Measurements from ENCODE around the gene NCR2.

Gene NCR2

GRCh38 chr6:41298785-41299502, 36.5 kb upstream of the NCR2 start:
- no peak overlapping the region for H3K27ac ChIP-seq
- no peak for TF ChIP-seq CTCF (conservative IDR thresholded peaks at IDR 0.05)

GRCh38 chr6:41302638-41303037, 32.8 kb upstream of the NCR2 start:
- no peak for TF ChIP-seq CTCF (conservative IDR thresholded peaks at IDR 0.05)

GRCh38 chr6:41306187-41306854, 29.1 kb upstream of the NCR2 start:
- no peak overlapping the region for H3K27ac ChIP-seq
- TF ChIP-seq CTCF (conservative IDR thresholded peaks at IDR 0.05) = peak; percentile 76

More at GRCh38 chr6:41302638-41303037, 32.8 kb upstream of the NCR2 start:
- no peak overlapping the region for H3K27ac ChIP-seq

- TF ChIP-seq CTCF (conservative IDR thresholded peaks at IDR 0.05) = no peak
- H3K27ac ChIP-seq = no peak overlapping the region
Measured at GRCh38 chr6:41315203-41315602, 20.2 kb upstream of the NCR2 start.

DNA sequence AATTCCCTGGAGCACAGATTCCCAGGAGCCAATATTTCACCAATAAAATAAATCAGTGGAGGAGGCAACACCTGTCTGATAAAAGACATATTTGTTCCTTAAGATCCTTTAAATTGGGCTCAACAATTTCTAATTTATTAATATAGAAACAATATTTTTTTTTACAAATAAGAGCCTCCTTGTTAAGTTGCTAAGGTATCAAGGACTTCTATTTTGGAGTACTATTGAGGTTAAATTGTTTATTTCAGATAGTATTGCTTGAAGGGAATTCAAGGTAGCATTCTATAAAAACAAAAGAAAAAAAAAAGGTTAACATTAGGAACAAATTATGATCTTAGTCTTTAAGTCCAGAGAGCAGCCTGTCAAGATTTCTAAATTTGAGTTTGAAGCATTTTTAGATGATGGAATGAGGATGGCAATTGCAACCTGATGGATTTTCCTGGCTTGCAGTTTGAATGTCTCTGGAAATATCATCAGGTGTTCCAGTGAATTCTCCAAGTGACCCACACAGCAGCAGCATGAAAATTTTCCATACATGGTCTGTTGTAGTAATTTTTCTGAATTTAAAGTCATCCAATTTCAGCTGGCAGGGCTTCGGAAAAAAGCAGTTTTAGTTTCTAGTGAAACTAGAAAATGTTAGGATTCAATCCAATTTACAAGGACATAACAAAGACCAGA, 19.3 kb upstream of the NCR2 start:
- no peak for TF ChIP-seq CTCF (conservative IDR thresholded peaks at IDR 0.05)
- no peak overlapping the region for H3K27ac ChIP-seq

- no peak for TF ChIP-seq CTCF (conservative IDR thresholded peaks at IDR 0.05)
- H3K27ac ChIP-seq = peak overlapping the region; percentile 48; the same call in 1 of the 2 replicates
Measured at GRCh38 chr6:41318261-41318653, 17.2 kb upstream of the NCR2 start.
